Activated CD4-positive, alpha-beta T cell treated with anti-CD3 and anti-CD28 coated beads, Interleukin-2, Interleukin-4, amounts not matched to agents 100 ng/mL and 50 ng/mL, durations not matched to agents 16 hours and 8 hours (primary cell): Measurements from ENCODE around the gene HSD17B8.

Experiments used
- DNase-seq: peaks from one replicate; pipeline ENCODE4 v3.0.0-alpha.2; 2020; ENCODE audit warnings: low spot score

HSD17B8 gene

GRCh38 chr6:33191383-33192104 lies 12.9 kb upstream of the HSD17B8 start:
- DNase-seq: no peak

DNA sequence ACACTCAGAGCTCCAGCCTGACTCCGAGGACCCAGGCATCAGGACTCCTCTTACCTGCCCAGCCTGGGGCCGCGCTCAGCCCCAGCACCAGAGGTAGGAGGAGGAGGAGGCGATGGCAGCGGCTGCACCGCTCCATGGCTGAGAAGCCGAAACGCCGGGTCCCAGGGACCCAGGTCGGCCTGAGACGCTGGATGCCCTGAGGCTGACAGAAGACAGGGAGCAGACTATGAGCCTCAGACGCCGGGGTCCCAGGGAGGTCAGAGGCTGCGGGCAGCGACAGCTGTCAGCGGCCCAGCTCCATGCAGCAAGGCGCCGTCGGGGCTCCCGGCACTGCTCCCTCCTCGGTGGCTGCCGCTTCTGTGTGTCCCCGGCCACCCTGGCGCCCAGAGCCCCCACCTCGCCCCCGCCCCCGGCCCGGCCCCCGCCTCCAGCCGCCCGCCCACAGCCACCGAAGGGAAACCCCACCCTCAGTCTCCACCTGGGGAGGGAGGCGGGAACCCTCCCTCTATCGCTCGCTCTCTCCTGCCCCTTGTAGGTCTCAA lies 12.3 kb upstream of the HSD17B8 start, which contains the start of gene COL11A2:
TSS of gene COL11A2 (minus strand) at position 363 of the 542 bp plus-strand sequence. CDS start at position 136, 227 bp downstream.
- DNase-seq: no peak

DNA sequence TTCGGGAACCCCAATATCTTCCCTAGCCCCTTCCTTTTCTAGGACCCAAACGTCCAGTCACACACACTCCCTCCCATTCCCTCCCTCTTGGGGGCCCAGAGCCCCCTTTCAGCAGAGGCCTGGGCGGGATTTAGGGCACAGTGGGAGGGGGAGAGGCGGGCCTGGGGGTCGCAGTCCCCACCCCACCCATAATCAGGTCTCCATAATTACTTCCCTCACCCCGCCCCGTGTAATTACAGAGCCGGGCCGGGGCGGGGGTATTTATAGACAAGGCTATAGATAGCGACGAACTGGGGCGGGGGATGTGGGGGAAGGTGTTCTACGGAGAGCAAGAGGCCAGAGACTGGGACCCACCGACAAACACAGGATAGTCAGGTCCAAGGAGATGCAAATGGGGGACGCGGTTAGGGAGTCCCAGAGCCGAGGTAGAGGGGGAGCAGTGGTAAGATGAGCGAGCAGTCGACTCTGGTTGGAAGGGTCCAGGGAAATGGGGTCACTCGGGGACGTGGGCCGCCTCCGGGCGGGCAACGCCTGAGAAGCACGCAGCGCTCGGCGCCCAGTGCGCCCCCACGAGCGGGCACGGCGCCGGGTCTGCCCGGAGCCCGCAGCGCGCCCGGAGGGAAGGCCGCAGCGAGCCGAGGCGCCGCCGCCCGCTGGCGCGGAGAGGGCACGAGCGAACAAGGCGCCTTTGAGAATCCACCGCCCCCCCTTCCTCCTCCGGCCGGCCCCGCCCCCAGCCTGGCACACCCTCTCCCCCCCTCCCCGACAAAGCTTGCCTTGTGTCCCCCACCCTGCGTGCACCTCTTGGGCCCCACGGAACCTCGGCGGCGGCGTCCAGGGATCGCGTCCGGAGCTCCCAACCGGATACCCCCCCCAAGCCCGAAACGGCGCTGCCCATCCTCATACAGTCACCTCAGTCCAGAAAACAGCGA lies 11.5 kb upstream of the HSD17B8 start:
- DNase-seq: no peak

DNA sequence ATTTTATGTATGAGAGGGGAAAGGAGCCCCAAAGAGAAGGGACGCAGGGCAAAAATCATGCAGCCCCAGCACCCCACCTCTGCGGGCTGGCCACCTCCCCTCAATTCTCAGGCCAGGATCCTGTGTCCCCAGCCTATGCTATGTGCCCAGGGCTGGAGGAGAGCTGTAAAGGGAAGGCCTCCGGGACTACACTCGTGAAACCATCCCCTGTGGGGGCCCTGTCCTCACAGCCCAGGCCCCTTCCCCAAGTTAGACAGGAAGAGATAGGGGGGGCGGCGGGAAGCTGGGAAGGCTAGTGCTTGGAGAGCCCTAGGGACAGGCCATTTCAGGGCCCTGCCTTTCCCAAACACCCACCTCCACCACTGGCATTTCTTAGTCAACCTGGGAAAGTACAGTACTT lies 10.8 kb upstream of the HSD17B8 start:
- DNase-seq: no peak

GRCh38 chr6:33194431-33194979 lies 9.9 kb upstream of the HSD17B8 start:
- DNase-seq: no peak

GRCh38 chr6:33195304-33196165 lies 8.9 kb upstream of the HSD17B8 start:
- DNase-seq: no peak

- DNase-seq: peak; percentile 73
Measured at GRCh38 chr6:33197431-33198048, 6.9 kb upstream of the HSD17B8 start.

GRCh38 chr6:33198159-33198852 lies 6.1 kb upstream of the HSD17B8 start:
- DNase-seq: no peak

GRCh38 chr6:33198853-33199436 lies 5.5 kb upstream of the HSD17B8 start:
- DNase-seq: no peak

GRCh38 chr6:33199687-33200218 lies 4.7 kb upstream of the HSD17B8 start:
- peak; percentile 81 for DNase-seq

DNA sequence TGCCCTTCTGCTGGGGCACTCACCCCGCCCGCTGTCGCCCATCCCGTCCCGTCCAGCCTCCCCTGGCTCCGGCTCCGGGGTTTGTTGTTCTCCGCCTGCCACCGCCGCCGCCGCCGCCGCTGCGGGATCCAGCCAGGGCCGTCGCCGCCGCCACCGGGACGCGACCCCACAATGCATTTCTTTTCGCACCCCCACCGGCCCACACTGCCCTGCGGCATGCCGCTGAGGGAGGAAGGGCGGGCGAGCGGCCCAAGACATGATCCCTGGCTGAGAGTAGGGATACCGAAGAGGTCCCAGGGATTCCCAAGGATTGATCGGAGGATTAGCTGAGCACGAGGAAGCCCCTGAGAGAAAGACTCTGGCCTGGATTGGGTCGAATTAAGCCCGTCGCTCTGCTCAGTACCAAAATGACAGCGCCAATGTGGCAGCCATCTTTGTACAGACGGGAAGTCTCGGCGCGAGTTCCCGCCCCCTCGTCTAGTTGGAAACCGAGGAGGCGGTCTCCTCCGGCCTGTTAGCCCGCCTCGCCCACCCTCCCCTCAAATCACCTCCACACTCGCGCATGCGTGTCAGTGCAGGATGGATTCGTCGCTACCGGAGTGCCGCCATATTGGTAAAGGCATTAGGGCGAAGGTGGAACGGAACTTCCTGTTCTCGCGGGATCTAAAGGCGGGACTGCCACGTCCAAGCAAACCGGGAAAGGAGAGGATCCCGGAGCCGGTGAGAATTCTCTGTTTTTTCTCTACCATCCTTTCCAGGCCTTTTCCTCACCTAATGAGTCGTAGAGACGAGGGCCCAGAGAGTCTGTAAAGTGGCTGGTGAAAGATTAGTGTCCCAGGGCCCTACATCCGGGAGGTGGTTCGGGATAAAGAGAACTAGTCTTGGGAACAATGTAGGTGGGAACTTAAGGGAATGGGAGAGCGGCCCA lies 4.0 kb upstream of the HSD17B8 start, which contains the start of the genes RXRB and SLC39A7:
TSS of gene RXRB (minus strand) at position 447 of the 928 bp plus-strand sequence. CDS start at position 258, 189 bp downstream.
TSS of gene SLC39A7 (plus strand) at position 649 of the 928 bp plus-strand sequence. CDS start 379 bp downstream, outside the sequence.
- DNase-seq: peak; percentile 99

DNA sequence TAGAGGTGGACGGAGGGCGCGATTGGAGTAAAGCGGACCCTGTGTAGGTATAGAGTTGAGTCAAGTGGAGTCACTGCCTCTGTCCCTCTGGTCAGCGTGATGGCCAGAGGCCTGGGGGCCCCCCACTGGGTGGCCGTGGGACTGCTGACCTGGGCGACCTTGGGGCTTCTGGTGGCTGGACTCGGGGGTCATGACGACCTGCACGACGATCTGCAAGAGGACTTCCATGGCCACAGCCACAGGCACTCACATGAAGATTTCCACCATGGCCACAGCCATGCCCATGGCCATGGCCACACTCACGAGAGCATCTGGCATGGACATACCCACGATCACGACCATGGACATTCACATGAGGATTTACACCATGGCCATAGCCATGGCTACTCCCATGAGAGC lies 3.3 kb upstream of the HSD17B8 start:
- no peak for DNase-seq

GRCh38 chr6:33201935-33202334 lies 2.5 kb upstream of the HSD17B8 start:
- DNase-seq: no peak

DNA sequence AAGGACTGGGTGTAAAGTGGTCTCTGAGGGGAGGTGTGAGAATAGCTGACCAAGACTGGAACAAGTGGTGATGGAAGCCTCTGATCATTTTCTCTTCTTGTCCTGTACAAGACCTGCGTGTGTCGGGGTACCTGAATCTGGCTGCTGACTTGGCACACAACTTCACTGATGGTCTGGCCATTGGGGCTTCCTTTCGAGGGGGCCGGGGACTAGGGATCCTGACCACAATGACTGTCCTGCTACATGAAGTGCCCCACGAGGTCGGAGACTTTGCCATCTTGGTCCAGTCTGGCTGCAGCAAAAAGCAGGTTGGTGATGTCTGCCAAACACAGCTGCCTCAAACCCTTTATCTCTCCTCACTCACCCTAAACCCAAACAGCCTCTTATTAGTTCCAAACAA lies 1.7 kb upstream of the HSD17B8 start:
- no peak for DNase-seq

GRCh38 chr6:33203443-33204164 lies 851 bp upstream of the HSD17B8 start:
- no peak for DNase-seq

GRCh38 chr6:33204165-33204414 lies 365 bp upstream of the HSD17B8 start:
- DNase-seq: no peak

DNA sequence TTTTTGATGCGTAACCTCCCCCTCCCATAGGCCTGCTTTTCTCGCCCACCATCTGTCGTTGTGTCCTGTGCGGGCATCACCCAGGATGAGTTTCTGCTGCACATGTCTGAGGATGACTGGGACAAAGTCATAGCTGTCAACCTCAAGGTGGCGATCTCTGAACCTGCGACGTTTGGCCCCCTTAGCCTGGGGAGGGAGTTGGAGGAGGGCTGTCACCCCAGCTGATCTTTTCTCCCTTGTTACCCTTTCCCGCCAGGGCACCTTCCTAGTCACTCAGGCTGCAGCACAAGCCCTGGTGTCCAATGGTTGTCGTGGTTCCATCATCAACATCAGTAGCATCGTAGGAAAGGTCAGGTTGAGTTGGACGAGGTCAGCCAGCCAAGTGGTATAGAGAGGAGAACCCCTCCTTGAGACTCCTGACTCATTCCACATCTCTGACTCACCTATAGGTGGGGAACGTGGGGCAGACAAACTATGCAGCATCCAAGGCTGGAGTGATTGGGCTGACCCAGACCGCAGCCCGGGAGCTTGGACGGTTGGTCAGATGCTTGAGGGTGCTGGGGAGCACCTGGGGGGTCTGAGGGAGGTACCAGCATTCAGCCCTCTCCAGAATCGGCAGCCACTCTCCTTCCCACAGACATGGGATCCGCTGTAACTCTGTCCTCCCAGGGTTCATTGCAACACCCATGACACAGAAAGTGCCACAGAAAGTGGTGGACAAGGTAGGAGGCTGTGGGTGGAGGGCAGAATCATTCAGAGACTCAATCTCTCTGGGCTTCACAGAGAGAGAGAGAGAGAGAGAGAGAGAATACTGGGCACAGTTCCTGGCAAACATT lies 954 bp downstream of the HSD17B8 start:
- peak; percentile 74 for DNase-seq
